OCI-LY3 (cell line): ENCODE data around the gene ARHGAP1.

Experiments
- EZH2phosphoT487 ChIP-seq: fragments of 200-600 bp; shearing (Covaris generic); IDR thresholded peaks from 2 replicates; pipeline ENCODE4 v1.6.1; 2018; ENCODE audit warnings: antibody characterized with exemption, mixed run types, low read depth
- TF ChIP-seq, protein P1 (sequence below): fragments of 200-600, 300-600 bp; sonication (generic); IDR thresholded peaks from 2 replicates; pipeline ENCODE4 v1.5.1; 2014; ENCODE audit warnings: antibody characterized with exemption, low read length, low read depth

DNA sequence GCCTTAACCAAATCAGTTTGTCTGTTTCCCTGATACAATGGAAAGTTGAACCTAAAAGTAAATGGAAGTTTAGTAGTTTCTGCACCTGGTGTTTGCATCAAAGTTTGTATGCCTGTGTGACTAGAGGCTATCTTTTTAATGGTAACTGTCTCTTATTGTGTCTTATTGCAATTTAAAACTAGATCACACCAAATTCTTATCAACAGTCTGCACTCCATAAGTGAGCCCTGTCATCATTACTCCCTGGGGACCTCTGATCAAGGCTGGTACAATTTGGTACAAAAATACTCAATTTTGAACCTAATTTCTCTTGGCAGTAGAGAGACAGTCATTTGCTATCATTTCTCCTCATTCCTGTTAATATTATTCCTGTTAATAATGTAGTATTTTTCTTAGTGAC is 38.1 kb downstream of the ARHGAP1 start:
- TF ChIP-seq, protein P1, sequence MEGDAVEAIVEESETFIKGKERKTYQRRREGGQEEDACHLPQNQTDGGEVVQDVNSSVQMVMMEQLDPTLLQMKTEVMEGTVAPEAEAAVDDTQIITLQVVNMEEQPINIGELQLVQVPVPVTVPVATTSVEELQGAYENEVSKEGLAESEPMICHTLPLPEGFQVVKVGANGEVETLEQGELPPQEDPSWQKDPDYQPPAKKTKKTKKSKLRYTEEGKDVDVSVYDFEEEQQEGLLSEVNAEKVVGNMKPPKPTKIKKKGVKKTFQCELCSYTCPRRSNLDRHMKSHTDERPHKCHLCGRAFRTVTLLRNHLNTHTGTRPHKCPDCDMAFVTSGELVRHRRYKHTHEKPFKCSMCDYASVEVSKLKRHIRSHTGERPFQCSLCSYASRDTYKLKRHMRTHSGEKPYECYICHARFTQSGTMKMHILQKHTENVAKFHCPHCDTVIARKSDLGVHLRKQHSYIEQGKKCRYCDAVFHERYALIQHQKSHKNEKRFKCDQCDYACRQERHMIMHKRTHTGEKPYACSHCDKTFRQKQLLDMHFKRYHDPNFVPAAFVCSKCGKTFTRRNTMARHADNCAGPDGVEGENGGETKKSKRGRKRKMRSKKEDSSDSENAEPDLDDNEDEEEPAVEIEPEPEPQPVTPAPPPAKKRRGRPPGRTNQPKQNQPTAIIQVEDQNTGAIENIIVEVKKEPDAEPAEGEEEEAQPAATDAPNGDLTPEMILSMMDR = no peak
- TF ChIP-seq EZH2phosphoT487 = no peak
